Measurements from ENCODE around the gene SPATA31A6.
"Not testable (repeated sequence)": the region's sequence is repeated elsewhere in the genome, so short reads cannot be mapped to it uniquely, and the experiment has no call there.

SPATA31A6 gene

GRCh38 chr9:42183359-42183758, at the start of gene SPATA31A6:
Gene SPATA31A6, plus strand, starts transcription at chr9:42183659. Its CDS starts 29 bp downstream, at chr9:42183688.
- DNase-seq (ENCODE audit: low spot score): not testable (repeated sequence)

DNA sequence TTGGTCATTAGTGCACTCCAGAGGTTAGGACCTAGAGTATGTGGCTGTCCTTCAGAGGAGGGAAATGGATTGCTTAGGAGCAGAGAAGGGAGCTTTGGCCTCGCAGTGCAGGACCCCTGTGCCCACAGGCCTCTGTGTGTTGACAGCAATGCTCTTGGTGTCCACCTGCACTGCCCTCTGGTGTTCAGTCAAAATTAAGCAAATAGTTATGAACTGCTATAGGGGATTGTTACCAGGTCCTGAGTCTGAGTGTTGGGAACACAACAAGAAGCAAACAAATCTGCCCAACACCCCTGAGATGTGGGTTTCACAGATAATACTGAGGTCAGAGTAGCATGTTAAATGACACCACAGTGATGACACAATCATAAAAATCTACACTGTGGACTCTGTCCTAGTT, 23.2 kb upstream of the SPATA31A6 start:
- DNase-seq (ENCODE audit: low spot score): not testable (repeated sequence)

GRCh38 chr9:42219861-42220260, 36.4 kb downstream of the SPATA31A6 start:
- not testable (repeated sequence) for DNase-seq (ENCODE audit: low spot score)

DNA sequence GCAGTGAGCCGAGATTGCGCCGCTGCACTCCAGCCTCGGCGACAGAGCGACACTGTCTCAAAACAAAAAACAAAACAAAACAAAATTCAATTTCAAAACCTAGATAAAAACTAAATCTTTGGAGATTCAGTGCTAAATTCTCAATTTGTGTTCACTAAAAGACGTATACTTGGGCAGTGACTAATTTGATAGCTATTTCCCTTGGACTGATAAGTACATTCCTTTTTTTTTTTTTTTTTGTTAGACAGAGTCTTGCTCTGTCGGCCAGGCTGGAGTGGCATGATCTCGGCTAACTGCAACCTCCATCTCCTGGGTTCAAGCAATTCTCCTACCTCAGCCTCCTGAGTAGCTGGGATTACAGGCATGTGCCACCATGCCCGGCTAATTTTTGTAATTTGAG, 39.8 kb downstream of the SPATA31A6 start:
- not testable (repeated sequence) for DNase-seq (ENCODE audit: low spot score)

DNA sequence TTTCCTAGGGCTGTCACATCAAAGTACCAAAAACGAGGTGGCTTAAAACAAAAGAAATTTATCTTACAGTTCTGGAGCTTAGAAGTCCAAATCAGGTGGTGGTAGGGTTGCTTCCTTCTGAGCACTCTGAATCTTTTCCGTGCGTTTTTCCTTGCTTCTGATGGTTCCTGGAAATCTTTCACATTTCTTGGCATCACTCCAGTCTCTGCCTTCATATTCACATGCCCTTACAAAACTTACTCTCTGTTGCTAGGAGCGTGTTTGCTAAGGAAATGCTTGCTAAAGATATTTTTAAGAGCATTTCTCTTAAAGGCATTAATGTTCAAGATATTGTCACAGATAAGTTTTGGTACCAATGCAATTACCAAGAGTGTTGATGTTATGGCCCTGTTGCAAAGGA, 49.6 kb downstream of the SPATA31A6 start:
- DNase-seq (ENCODE audit: low spot score): not testable (repeated sequence)

DNA sequence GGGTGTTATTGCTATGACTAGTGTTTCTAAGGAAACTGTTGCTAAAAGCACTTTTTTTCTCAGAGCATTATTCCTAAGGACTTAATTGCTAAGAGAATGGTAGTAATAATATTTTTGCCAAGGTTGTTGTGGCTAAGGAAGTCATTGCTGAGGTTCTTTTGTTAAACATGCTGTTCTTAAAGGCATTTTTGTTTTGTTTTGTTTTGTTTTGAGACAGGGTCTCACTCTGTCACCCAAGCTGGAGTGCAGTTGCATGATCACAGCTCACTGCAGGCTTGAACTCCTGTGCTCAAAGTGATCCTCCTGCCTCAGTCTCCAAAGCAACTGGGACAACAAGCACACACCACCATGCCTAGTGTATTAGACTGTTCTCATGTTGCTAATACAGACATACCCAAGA, 51.2 kb downstream of the SPATA31A6 start:
- not testable (repeated sequence) for DNase-seq (ENCODE audit: low spot score)

DNA sequence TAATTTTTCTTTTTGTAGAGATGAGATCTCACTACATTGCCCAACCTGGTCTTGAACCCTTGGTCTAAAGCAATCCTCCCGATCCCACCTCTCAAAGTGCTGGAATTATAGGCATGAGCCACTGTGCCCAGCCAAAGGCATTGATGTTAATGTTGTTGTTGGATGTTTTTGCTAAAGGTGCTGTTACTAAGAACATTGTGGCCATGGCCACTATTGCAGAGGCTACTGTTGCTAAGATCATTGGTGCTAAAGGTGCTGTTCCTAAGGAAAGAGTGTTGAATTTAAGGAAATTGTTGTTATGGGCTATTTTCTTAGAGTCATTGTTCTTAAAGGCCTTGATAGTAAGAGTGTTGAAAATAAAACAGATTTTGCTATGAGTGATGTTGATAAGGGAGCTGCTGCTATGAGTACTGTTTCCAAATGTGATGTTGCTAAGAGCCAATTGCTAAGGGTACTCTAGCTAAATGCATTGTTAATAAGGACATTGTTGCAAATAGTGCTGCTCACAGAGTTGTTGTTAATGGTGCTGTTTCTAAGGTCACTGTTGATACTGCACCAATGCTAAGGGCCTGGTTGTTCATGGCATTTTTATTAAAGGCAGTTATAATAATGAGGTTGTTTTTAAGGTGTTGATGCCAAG, 52.0 kb downstream of the SPATA31A6 start:
- DNase-seq (ENCODE audit: low spot score): not testable (repeated sequence)

DNA sequence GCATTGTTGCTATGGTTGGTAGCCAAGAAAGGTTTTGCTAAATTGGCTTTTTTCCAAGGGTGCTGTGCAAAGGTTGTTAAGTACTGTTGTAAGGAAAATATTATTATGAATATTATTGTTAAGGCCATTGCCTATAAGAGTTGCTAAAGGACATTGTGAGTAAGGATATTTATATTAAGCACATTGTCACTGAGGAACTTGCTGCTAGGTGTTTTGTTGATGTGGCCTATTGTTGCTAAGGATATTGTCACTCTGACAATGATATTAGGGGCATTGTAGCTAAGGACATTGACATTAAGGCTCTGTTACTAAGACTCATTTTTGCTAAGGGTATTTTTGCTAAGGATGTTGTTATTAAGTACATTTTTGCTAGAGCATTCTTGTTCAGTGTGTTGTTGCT, 52.6 kb downstream of the SPATA31A6 start:
- not testable (repeated sequence) for DNase-seq (ENCODE audit: low spot score)

GRCh38 chr9:42237381-42237780, 53.9 kb downstream of the SPATA31A6 start:
- DNase-seq (ENCODE audit: low spot score): not testable (repeated sequence)

DNA sequence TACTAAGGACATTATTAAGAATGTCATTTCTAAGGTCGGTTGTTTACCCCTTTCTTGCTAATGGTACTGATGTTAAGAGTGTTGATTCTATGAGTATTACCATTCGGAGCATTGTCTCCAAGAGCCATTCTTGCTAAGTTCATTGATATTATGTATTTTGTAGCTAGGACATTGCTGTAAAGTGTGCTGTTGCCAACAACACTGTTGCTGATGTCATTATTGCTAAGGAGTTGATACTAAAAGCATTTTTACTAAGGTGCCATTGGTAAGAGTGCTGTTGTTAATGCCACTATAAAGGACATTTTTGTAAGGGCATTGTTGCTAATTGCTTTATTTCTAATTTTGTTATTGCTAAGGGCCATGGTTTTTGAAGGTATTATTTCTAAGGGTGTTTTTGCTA, 55.4 kb downstream of the SPATA31A6 start:
- not testable (repeated sequence) for DNase-seq (ENCODE audit: low spot score)
